K562 (cell line): Measurements from ENCODE around the gene RALGAPB. TPM values are rescaled to one million over a fixed set of nuclear protein-coding genes. Genes with fewer than 3 reads are reported as not detected.

ENCODE experiments used
- BDP1 ChIP-seq: IDR thresholded peaks from 3 replicates; pipeline ENCODE4 v1.6.1; 2011; ENCODE audit not compliant: insufficient read length, insufficient read depth
- C11orf30 ChIP-seq: fragments of 450-650 bp; IDR thresholded peaks from 2 replicates; pipeline ENCODE4 v1.6.1; 2016; ENCODE audit warnings: low read depth, mild to moderate bottlenecking
- EP300 ChIP-seq: IDR thresholded peaks from 2 replicates; pipeline ENCODE4 v1.6.1; 2012; ENCODE audit warnings: low read length, improper control_type of control experiment
- HMGN3 ChIP-seq: IDR thresholded peaks from 2 replicates; pipeline ENCODE4 v1.6.1; 2011; ENCODE audit warnings: borderline replicate concordance, low read depth, mild to moderate bottlenecking, mixed read lengths, low read length; ENCODE audit not compliant: insufficient read length; ENCODE audit errors: extremely low read depth
- NKRF ChIP-seq: fragments of 450-650 bp; IDR thresholded peaks from 2 replicates; pipeline ENCODE4 v1.6.1; 2016; ENCODE audit warnings: borderline replicate concordance
- RBM15 ChIP-seq: fragments of 200-400 bp; formaldehyde crosslinking; IDR thresholded peaks from 2 replicates; pipeline ENCODE4 v1.6.1; 2018; ENCODE audit warnings: mild to moderate bottlenecking, low read length, moderate library complexity; ENCODE audit not compliant: insufficient read depth
- RBM25 ChIP-seq: fragments of 200-400 bp; formaldehyde crosslinking; IDR thresholded peaks from 2 replicates; pipeline ENCODE4 v1.6.1; 2018; ENCODE audit warnings: low read length, low read depth, moderate library complexity; ENCODE audit not compliant: severe bottlenecking
- SAFB2 ChIP-seq: fragments of 200-400 bp; formaldehyde crosslinking; IDR thresholded peaks from 2 replicates; pipeline ENCODE4 v1.6.1; 2018; ENCODE audit warnings: borderline replicate concordance, low read length, low read depth, moderate library complexity; ENCODE audit not compliant: severe bottlenecking
- STAT6 ChIP-seq: sonication (generic); formaldehyde crosslinking; IDR thresholded peaks from 2 replicates; pipeline ENCODE4 v1.8.1; 2023; ENCODE audit warnings: mild to moderate bottlenecking, missing genetic modification reagents
- TAF1 ChIP-seq: IDR thresholded peaks from 2 replicates; pipeline ENCODE4 v1.6.1; 2011; ENCODE audit warnings: mild to moderate bottlenecking, low read length, moderate library complexity; ENCODE audit not compliant: insufficient read depth, control insufficient read depth, severe bottlenecking; ENCODE audit errors: extremely low read depth
- ZBED1 ChIP-seq: IDR thresholded peaks from 2 replicates; pipeline ENCODE4 v1.6.1; 2014
- ZBTB49 ChIP-seq: sonication (generic); formaldehyde crosslinking; IDR thresholded peaks from 2 replicates; pipeline ENCODE4 v1.8.0; 2022; ENCODE audit warnings: missing genetic modification reagents, mild to moderate bottlenecking, borderline replicate concordance
- ZNF507 ChIP-seq: conservative IDR thresholded peaks from 2 replicates; pipeline ENCODE4 v1.6.1; 2017; ENCODE audit warnings: missing genetic modification characterization, missing compliant biosample characterization
- ZNF785 ChIP-seq: fragments of 250-450 bp; sonication (Bioruptor Pico); IDR thresholded peaks from 2 replicates; pipeline ENCODE4 v1.4.0; 2020; ENCODE audit warnings: mild to moderate bottlenecking
- polyA plus RNA-seq, 8 experiments: library from polyadenylated mRNA; depleted of rRNA in 4 of 8; stranded (reverse) in 5 of 8; unstranded in 3 of 8; fragments of >200 nt; fragmentation: Nextera tagmentation in 2 of 8; fragmentation: Illumina TruSeq in 1 of 8; extraction: Ambion mirVana in 2 of 8; extraction: Trizol in 1 of 8; gene quantifications; 2 replicates each; pipeline versions ENCODE4 v1.2.1 to v1.2.3, GENCODE V29; 2011 to 2014; ENCODE audit warnings: inconsistent platforms in 1 of 8, missing spikeins in 1 of 8
- total RNA-seq, 7 experiments: library from RNA; depleted of rRNA in 6 of 7; stranded (reverse); fragments of >200 nt in 6 of 7; fragmentation: Illumina TruSeq in 2 of 7; extraction: Trizol in 2 of 7; gene quantifications; 2 replicates each; pipeline versions ENCODE4 v1.2.1 to v1.2.3, GENCODE V29; 2011 to 2021; ENCODE audit warnings: low replicate concordance in 1 of 7
- TF ChIP-seq, protein P1 (sequence below): fragments of 250-450 bp; sonication (Bioruptor Pico); IDR thresholded peaks from 2 replicates; pipeline ENCODE4 v1.4.0; 2020; ENCODE audit warnings: mild to moderate bottlenecking, moderate library complexity, borderline replicate concordance

RALGAPB gene
- total and polyA plus RNA-seq, 9 of the 15 experiments (the other 6 are each of a cell fraction or from before 2014, with no cell fraction given), result 4.3 to 25.6 (median 13.6) TPM

- TF ChIP-seq ZBTB49, result no peak
- TF ChIP-seq HMGN3, result no peak
- TF ChIP-seq, protein P1, sequence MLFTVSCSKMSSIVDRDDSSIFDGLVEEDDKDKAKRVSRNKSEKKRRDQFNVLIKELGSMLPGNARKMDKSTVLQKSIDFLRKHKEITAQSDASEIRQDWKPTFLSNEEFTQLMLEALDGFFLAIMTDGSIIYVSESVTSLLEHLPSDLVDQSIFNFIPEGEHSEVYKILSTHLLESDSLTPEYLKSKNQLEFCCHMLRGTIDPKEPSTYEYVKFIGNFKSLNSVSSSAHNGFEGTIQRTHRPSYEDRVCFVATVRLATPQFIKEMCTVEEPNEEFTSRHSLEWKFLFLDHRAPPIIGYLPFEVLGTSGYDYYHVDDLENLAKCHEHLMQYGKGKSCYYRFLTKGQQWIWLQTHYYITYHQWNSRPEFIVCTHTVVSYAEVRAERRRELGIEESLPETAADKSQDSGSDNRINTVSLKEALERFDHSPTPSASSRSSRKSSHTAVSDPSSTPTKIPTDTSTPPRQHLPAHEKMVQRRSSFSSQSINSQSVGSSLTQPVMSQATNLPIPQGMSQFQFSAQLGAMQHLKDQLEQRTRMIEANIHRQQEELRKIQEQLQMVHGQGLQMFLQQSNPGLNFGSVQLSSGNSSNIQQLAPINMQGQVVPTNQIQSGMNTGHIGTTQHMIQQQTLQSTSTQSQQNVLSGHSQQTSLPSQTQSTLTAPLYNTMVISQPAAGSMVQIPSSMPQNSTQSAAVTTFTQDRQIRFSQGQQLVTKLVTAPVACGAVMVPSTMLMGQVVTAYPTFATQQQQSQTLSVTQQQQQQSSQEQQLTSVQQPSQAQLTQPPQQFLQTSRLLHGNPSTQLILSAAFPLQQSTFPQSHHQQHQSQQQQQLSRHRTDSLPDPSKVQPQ (CRISPR knock-in tag), result no peak
- no peak for TF ChIP-seq BDP1
- TF ChIP-seq ZBED1, result no peak
- no peak for TF ChIP-seq EP300
- TF ChIP-seq NKRF, result no peak
- TF ChIP-seq ZNF507, result no peak
- no peak for TF ChIP-seq TAF1
- no peak for TF ChIP-seq STAT6
- no peak for TF ChIP-seq SAFB2
- TF ChIP-seq C11orf30, result no peak
- no peak for TF ChIP-seq ZNF785 (CRISPR knock-in tag)
- no peak for TF ChIP-seq RBM15
- TF ChIP-seq RBM25, result peak; percentile 92
Observed at GRCh38 chr20:38591474-38592410, 119.1 kb downstream of the RALGAPB start (continued).
